Large intestine (tissue), 3 donors: ENCODE results near the gene ST7. TPM values are rescaled to one million over a fixed set of nuclear protein-coding genes. Genes with fewer than 3 reads are reported as not detected.

ENCODE experiments used
- DNase-seq, 2 donors: peaks; one replicate each; pipeline versions ENCODE4 v3.0.0 to v3.0.0-alpha.2; 2013
- H3K27ac ChIP-seq: one replicate; pipeline ENCODE4 v1.5.1; 2013; ENCODE audit warnings: low read length
- H3K27me3 ChIP-seq: 2 replicates; pipeline ENCODE4 v1.6.1; 2013; ENCODE audit warnings: low read length; ENCODE audit not compliant: control insufficient read depth, insufficient read depth
- H3K36me3 ChIP-seq: 2 replicates; pipeline ENCODE4 v1.6.1; 2013; ENCODE audit warnings: low read length; ENCODE audit not compliant: control insufficient read depth, insufficient read depth
- H3K4me1 ChIP-seq: one replicate; pipeline ENCODE4 v1.6.1; 2013; ENCODE audit warnings: low read length; ENCODE audit not compliant: control insufficient read depth, insufficient read depth
- H3K4me3 ChIP-seq: one replicate; pipeline ENCODE4 v1.5.1; 2013; ENCODE audit warnings: low read length
- H3K9me3 ChIP-seq: one replicate; pipeline ENCODE4 v1.6.1; 2013; ENCODE audit warnings: mild to moderate bottlenecking, low read depth, low read length, moderate library complexity; ENCODE audit not compliant: control insufficient read depth
- WGBS: methylation state at CpG from one replicate; pipeline ENCODE4 v1.1.5; 2013; ENCODE audit warnings: low lambda C conversion rate; ENCODE audit not compliant: insufficient coverage; 5-methylcytosine and 5-hydroxymethylcytosine counted together
- polyA plus RNA-seq: library from polyadenylated mRNA; unstranded; fragments of 120-200 nt; gene quantifications from one replicate; pipeline ENCODE4 v1.2.1, GENCODE V29; 2013

The ST7 gene
- polyA plus RNA-seq, 1 donor = 25.1 TPM

- Histone ChIP-seq H3K9me3 (no peaks in the 10 kb centered on the region), H3K36me3 (no peaks in the 10 kb centered on the region), H3K27me3 (no peaks in the 10 kb centered on the region), H3K4me3 (no peak overlapping the region), H3K27ac (no peak overlapping the region), H3K4me1 (no peaks in the 10 kb centered on the region)
- no peak for DNase-seq
- WGBS = 100% methylated on average over 1 of the region's 3 CpGs
Measured at GRCh38 chr7:117008118-117008885, 55.0 kb downstream of the ST7 start.

DNA sequence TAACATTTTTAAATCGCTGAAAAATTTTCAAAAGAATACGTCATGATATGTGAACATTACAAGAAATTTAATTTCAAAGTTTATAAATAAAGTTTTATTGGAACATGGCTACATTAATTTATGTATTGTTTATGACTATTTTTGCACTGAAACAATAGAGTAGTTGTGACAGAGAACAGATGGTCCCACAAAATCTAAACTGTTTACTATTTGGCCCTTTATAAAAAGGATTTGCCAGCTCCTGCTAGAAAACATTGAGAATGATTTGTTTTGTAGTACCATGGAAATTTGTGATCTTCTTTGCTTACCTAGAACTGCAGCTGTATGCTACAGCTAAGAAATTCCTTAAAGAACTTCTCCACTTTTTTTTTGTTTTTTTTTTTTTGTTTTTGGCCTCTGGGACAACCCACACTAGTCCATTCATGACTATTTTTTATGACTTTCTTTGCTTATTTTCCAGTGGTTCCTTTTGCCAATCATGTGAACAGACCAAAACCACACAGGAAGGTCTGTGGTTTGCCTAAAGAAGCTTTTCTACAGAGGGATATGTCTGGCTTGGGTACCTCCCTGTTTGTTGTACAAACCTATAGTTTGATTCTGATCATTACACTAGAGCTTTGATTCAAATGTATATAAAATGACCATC, 55.7 kb downstream of the ST7 start:
- WGBS = 100% methylated on average over 2 of the region's 2 CpGs
- DNase-seq = no peak
- no peaks in the 10 kb centered on the region for H3K9me3 ChIP-seq
- H3K36me3 ChIP-seq = no peaks in the 10 kb centered on the region
- H3K27ac ChIP-seq = no peak overlapping the region
- no peaks in the 10 kb centered on the region for H3K27me3 ChIP-seq
- no peak overlapping the region for H3K4me3 ChIP-seq
- H3K4me1 ChIP-seq = no peaks in the 10 kb centered on the region

- Histone ChIP-seq H3K27me3 (no peaks in the 10 kb centered on the region), H3K4me1 (no peaks in the 10 kb centered on the region), H3K4me3 (no peak overlapping the region), H3K36me3 (no peaks in the 10 kb centered on the region), H3K27ac (no peak overlapping the region), H3K9me3 (no peaks in the 10 kb centered on the region)
- no CpG with 5 or more reads among the region's 3 CpGs for WGBS
- no peak for DNase-seq
Measured at GRCh38 chr7:117009705-117010361, 56.5 kb downstream of the ST7 start.

- no peaks in the 10 kb centered on the region for H3K4me1 ChIP-seq
- H3K27ac ChIP-seq = no peak overlapping the region
- WGBS = 100% methylated on average over 2 of the region's 6 CpGs
- no peak for DNase-seq
- no peaks in the 10 kb centered on the region for H3K9me3 ChIP-seq
- no peaks in the 10 kb centered on the region for H3K36me3 ChIP-seq
- no peaks in the 10 kb centered on the region for H3K27me3 ChIP-seq
- no peak overlapping the region for H3K4me3 ChIP-seq
Measured at GRCh38 chr7:117010375-117011133, 57.3 kb downstream of the ST7 start.

DNA sequence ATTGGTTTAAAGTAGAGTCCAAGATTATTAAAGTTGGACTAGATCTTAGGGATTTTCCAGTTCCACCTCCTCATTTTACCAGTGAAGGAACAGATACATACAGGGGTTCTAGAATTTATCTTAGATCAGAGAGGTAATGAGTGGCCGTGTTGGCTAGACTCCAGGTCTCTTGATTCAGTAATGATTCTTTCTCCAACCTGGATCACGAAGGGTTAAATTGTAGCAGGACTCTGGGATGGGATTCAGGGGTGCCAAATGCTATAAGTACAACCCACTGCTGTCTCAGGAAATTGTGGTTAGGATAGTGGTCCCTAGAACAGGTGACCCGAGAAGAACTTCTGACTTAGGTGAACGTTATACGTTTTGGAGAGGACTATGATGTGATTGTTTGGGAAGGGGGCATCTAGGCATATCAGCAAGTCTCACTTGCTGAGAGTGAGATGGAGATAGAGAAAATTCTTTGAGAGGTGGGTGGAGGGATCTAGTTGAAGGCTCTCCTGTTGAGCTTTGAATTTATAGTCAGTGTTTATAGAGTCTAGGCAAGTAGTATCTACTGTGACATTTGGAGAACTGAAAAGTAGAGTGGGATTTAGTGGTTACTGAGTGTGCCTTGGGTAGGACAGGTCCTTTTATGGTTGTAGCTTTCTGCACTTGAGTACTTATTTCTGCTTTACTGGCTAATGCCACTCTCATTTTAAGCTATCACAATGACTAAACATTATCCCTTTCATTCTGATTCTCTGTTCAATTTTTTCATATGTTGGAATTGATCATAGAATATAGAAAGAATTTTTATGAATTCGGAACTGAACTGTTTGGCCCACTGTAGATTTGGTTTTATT, 58.3 kb downstream of the ST7 start:
- H3K27me3 ChIP-seq = no peaks in the 10 kb centered on the region
- no peak for DNase-seq
- WGBS = 67% methylated on average over 3 of the region's 6 CpGs

DNA sequence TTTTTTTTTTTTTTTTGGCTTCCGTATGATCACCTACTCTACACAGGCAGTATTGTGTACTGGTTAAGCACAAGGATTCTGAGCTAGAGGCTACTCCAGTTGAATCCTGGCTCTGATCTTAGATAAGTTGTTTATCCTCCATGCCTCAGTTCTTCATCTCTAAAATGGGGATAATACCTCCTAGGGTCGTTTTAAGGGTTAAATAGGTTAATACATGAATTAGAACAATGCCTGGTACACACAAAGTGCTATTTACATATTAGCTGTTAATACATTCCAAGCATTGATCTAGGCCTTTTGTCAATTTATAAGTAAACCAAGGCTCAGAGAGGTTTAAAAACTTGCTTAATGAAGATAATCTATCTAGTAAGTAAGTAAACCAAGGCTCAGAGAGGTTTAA, 59.0 kb downstream of the ST7 start:
- H3K9me3 ChIP-seq = no peaks in the 10 kb centered on the region

More for the DNA sequence above, 58.3 kb downstream of the ST7 start:
- Histone ChIP-seq H3K27ac (no peak overlapping the region), H3K36me3 (no peaks in the 10 kb centered on the region), H3K9me3 (no peaks in the 10 kb centered on the region), H3K4me3 (no peak overlapping the region), H3K4me1 (no peaks in the 10 kb centered on the region)

GRCh38 chr7:117012696-117013095, 59.4 kb downstream of the ST7 start:
- no peaks in the 10 kb centered on the region for H3K36me3 ChIP-seq
- H3K9me3 ChIP-seq = no peaks in the 10 kb centered on the region
- no peaks in the 10 kb centered on the region for H3K4me1 ChIP-seq
- WGBS = 70% methylated on average over 1 of the region's 1 CpG
- no peak overlapping the region for H3K4me3 ChIP-seq
- no peak for DNase-seq
- H3K27me3 ChIP-seq = no peaks in the 10 kb centered on the region
- H3K27ac ChIP-seq = no peak overlapping the region

More for the DNA sequence above, 59.0 kb downstream of the ST7 start:
- Histone ChIP-seq H3K27me3 (no peaks in the 10 kb centered on the region), H3K36me3 (no peaks in the 10 kb centered on the region), H3K4me1 (no peaks in the 10 kb centered on the region), H3K27ac (no peak overlapping the region), H3K4me3 (no peak overlapping the region)
- DNase-seq = no peak
- no CpG with 5 or more reads among the region's 2 CpGs for WGBS

DNA sequence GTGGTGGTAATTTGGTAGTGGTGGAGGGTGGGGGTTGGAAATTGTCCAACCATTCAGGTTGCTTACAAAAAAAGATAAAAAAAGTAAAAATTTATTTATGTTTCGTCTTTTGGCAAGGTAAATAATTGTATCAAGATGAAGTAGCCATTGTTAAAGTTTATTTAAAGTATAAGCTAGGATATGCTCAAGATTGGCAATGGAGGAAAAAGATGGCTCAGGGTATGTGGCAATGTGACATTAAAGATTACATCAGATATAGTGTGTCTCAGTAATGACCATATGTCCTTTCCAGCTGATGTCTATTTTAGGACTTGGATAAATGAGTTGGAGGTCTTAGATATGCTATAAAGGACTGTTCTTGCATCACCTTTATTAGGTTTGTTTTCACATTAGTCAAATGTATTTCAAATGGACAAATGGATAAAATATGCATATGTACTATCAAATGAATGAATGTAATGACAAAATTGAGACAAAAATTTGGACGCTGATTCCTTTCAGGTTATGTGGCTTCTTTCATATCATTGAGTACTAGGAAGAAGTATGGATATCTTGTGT, 60.9 kb downstream of the ST7 start:
- Histone ChIP-seq H3K9me3 (no peaks in the 10 kb centered on the region), H3K4me3 (no peak overlapping the region), H3K27ac (no peak overlapping the region), H3K36me3 (no peaks in the 10 kb centered on the region), H3K4me1 (no peaks in the 10 kb centered on the region), H3K27me3 (no peaks in the 10 kb centered on the region)
- DNase-seq = no peak
- WGBS = 66% methylated on average over 2 of the region's 2 CpGs

DNA sequence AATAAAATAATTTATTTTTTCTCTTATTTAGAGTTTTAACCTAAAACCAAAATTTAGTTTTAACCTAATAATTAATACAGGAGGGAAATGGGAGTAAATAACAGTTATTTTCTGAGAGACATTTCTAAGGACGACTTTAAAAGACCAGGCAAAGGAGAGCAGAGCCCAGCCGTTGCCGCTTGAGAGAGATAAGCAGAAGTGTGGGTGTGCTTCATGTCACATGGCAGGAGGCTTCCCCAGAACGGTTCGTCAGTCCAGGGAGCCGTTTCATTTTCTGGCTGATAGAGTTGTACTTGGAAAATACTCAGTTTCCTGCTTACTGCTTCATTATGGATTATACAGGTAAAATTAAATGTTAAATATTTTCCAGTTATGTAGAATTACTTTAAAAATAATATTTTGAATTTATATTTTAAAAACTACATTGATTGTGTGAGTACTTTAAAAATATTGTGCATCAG, 61.4 kb downstream of the ST7 start:
- Histone ChIP-seq H3K4me3 (no peak overlapping the region), H3K27me3 (no peaks in the 10 kb centered on the region), H3K36me3 (no peaks in the 10 kb centered on the region), H3K27ac (no peak overlapping the region), H3K9me3 (no peaks in the 10 kb centered on the region), H3K4me1 (no peaks in the 10 kb centered on the region)
- DNase-seq = peak; percentile 52 to 70
- no CpG with 5 or more reads among the region's 6 CpGs for WGBS
